ENCODE results near the gene PLET1.

DNA sequence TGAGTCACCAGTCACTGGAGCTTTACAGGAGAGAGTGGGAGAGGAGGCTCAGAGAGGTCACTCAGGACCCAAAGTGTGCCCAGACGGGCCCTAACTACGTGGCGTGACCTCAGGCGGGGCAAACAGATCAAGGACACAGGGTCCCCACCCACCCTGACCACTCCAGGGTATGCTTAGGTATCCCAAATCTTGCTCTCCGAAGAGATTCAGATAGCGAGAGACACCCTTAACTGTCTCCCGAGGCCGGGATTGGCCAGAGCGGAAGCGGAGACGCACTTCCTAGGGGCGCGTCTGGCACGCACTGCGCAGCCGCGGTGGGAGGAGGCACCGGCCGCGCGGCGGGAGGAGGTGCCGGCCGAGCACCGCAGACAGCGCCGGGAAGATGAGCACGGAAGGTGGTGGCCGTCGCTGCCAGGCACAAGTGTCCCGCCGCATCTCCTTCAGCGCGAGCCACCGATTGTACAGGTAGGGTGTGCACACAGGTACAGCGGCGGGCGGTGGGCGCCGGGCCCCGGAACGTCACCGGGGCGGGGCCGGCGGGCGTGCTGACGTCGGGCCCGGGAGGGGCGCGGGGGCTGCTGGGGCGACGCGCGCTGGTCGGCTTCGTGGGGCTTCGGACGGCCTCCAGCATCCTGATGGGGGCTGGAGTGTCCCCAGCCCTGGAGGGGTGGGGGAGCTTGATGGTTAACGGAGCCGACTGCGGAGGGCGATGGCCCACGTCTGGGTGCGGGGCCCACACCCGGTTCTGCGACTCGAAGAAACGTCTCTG, 34.4 kb downstream of the PLET1 start, which contains the start of gene PTS:
- TF ChIP-seq, protein P1, sequence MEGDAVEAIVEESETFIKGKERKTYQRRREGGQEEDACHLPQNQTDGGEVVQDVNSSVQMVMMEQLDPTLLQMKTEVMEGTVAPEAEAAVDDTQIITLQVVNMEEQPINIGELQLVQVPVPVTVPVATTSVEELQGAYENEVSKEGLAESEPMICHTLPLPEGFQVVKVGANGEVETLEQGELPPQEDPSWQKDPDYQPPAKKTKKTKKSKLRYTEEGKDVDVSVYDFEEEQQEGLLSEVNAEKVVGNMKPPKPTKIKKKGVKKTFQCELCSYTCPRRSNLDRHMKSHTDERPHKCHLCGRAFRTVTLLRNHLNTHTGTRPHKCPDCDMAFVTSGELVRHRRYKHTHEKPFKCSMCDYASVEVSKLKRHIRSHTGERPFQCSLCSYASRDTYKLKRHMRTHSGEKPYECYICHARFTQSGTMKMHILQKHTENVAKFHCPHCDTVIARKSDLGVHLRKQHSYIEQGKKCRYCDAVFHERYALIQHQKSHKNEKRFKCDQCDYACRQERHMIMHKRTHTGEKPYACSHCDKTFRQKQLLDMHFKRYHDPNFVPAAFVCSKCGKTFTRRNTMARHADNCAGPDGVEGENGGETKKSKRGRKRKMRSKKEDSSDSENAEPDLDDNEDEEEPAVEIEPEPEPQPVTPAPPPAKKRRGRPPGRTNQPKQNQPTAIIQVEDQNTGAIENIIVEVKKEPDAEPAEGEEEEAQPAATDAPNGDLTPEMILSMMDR (IDR thresholded peaks at IDR 0.05), result peak in 1 of 4 experiments; percentile 19
- peak; percentile 90 for TF ChIP-seq POLR2AphosphoS5 (IDR thresholded peaks at IDR 0.05)

Measured in prostate gland (tissue), 2 donors.